Measurements from ENCODE around the gene USP17L15.
"Not testable (repeated sequence)": the region's sequence is repeated elsewhere in the genome, so short reads cannot be mapped to it uniquely, and the experiment has no call there.

Gene USP17L15, protein sequence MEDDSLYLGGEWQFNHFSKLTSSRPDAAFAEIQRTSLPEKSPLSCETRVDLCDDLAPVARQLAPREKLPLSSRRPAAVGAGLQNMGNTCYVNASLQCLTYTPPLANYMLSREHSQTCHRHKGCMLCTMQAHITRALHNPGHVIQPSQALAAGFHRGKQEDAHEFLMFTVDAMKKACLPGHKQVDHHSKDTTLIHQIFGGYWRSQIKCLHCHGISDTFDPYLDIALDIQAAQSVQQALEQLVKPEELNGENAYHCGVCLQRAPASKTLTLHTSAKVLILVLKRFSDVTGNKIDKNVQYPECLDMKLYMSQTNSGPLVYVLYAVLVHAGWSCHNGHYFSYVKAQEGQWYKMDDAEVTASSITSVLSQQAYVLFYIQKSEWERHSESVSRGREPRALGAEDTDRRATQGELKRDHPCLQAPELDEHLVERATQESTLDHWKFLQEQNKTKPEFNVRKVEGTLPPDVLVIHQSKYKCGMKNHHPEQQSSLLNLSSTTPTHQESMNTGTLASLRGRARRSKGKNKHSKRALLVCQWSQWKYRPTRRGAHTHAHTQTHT

DNA sequence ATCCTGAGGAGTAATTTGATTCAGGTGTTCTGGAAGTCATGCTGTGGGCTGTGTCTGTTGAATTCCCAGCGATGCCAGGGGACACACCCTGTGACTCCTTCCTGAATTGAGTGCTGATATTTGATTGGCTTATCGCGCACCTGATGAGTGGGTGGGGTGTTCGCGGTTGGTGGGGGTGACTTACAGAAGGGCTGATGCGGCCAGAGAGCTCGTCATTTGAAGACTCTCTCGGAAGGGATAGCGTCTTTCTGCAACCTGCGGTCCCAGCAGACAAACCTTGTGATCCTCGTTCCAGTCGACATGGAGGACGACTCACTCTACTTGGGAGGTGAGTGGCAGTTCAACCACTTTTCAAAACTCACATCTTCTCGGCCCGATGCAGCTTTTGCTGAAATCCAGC, at the start of gene USP17L15:
USP17L15 (plus strand) TSS at position 301 of the 400 bp plus-strand sequence; CDS start at position 301, 0 bp downstream.
- not testable (repeated sequence) for DNase-seq (ENCODE audit: low read depth)

DNA sequence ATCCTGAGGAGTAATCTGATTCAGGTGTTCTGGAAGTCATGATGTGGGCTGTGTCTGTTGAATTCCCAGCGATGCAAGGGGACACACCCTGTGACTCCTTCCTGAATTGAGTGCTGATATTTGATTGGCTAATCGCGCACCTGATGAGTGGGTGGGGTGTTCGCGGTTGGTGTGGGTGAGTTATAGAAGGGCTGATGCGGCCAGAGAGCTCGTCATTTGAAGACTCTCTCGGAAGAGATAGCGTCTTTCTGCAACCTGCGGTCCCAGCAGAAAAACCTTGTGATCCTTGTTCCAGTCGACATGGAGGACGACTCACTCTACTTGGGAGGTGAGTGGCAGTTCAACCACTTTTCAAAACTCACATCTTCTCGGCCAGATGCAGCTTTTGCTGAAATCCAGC, 23.8 kb upstream of the USP17L15 start, which contains the start of gene USP17L10:
USP17L10 (plus strand) TSS at position 301 of the 400 bp plus-strand sequence; CDS start at position 301, 0 bp downstream.
- DNase-seq (ENCODE audit: low read depth) = not testable (repeated sequence)

GRCh38 chr4:9214701-9215100, 19.5 kb upstream of the USP17L15 start:
- DNase-seq (ENCODE audit: low read depth) = not testable (repeated sequence)

- not testable (repeated sequence) for DNase-seq (ENCODE audit: low read depth)
Observed at GRCh38 chr4:9215105-9215504, 19.1 kb upstream of the USP17L15 start, which contains the start of gene USP17L11. Gene USP17L11, plus strand, starts transcription at chr4:9215405. Its CDS starts 0 bp downstream, at chr4:9215405.

DNA sequence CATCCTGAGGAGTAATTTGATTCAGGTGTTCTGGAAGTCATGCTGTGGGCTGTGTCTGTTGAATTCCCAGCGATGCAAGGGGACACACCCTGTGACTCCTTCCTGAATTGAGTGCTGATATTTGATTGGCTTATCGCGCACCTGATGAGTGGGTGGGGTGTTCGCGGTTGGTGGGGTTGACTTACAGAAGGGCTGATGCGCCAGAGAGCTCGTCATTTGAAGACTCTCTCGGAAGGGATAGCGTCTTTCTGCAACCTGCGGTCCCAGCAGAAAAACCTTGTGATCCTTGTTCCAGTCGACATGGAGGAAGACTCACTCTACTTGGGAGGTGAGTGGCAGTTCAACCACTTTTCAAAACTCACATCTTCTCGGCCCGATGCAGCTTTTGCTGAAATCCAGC, 14.3 kb upstream of the USP17L15 start, which contains the start of gene USP17L12:
USP17L12 (plus strand) TSS at position 301 of the 400 bp plus-strand sequence; CDS start at position 301, 0 bp downstream.
- DNase-seq (ENCODE audit: low read depth) = not testable (repeated sequence)

- DNase-seq (ENCODE audit: low read depth) = not testable (repeated sequence)
Observed at GRCh38 chr4:9224596-9224995, 9.6 kb upstream of the USP17L15 start, which contains the start of gene USP17L13. Gene USP17L13, plus strand, starts transcription at chr4:9224896. Its CDS starts 0 bp downstream, at chr4:9224896.

DNA sequence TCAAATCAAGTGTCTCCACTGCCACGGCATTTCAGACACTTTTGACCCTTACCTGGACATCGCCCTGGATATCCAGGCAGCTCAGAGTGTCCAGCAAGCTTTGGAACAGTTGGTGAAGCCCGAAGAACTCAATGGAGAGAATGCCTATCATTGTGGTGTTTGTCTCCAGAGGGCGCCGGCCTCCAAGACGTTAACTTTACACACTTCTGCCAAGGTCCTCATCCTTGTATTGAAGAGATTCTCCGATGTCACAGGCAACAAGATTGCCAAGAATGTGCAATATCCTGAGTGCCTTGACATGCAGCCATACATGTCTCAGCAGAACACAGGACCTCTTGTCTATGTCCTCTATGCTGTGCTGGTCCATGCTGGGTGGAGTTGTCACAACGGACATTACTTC, 3.9 kb upstream of the USP17L15 start:
- not testable (repeated sequence) for DNase-seq (ENCODE audit: low read depth)

GRCh38 chr4:9238461-9238860, 4.3 kb downstream of the USP17L15 start:
- not testable (repeated sequence) for DNase-seq (ENCODE audit: low read depth)

GRCh38 chr4:9243579-9243978, 9.4 kb downstream of the USP17L15 start, which contains the start of gene USP17L17:
Gene USP17L17, plus strand, starts transcription at chr4:9243879. Its CDS starts 0 bp downstream, at chr4:9243879.
- not testable (repeated sequence) for DNase-seq (ENCODE audit: low read depth)

- not testable (repeated sequence) for DNase-seq (ENCODE audit: low read depth)
Observed at GRCh38 chr4:9247953-9248680, 13.9 kb downstream of the USP17L15 start, which contains the start of gene USP17L18. Gene USP17L18, plus strand, starts transcription at chr4:9248630. Its CDS starts 0 bp downstream, at chr4:9248630.

DNA sequence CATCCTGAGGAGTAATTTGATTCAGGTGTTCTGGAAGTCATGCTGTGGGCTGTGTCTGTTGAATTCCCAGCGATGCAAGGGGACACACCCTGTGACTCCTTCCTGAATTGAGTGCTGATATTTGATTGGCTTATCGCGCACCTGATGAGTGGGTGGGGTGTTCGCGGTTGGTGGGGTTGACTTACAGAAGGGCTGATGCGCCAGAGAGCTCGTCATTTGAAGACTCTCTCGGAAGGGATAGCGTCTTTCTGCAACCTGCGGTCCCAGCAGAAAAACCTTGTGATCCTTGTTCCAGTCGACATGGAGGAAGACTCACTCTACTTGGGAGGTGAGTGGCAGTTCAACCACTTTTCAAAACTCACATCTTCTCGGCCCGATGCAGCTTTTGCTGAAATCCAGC, 18.9 kb downstream of the USP17L15 start, which contains the start of gene USP17L19:
USP17L19 (plus strand) TSS at position 301 of the 400 bp plus-strand sequence; CDS start at position 301, 0 bp downstream.
- not testable (repeated sequence) for DNase-seq (ENCODE audit: low read depth)

DNA sequence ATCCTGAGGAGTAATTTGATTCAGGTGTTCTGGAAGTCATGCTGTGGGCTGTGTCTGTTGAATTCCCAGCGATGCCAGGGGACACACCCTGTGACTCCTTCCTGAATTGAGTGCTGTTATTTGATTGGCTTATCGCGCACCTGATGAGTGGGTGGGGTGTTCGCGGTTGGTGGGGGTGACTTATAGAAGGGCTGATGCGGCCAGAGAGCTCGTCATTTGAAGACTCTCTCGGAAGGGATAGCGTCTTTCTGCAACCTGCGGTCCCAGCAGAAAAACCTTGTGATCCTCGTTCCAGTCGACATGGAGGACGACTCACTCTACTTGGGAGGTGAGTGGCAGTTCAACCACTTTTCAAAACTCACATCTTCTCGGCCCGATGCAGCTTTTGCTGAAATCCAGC, 23.6 kb downstream of the USP17L15 start, which contains the start of gene USP17L20:
USP17L20 (plus strand) TSS at position 301 of the 400 bp plus-strand sequence; CDS start at position 301, 0 bp downstream.
- not testable (repeated sequence) for DNase-seq (ENCODE audit: low read depth)

GRCh38 chr4:9262572-9262971, 28.4 kb downstream of the USP17L15 start, which contains the start of gene USP17L21:
Gene USP17L21, plus strand, starts transcription at chr4:9262872. Its CDS starts 0 bp downstream, at chr4:9262872.
- DNase-seq (ENCODE audit: low read depth) = not testable (repeated sequence)

- not testable (repeated sequence) for DNase-seq (ENCODE audit: low read depth)
Observed at GRCh38 chr4:9267319-9267718, 33.1 kb downstream of the USP17L15 start, which contains the start of gene USP17L22. Gene USP17L22, plus strand, starts transcription at chr4:9267619. Its CDS starts 0 bp downstream, at chr4:9267619.

DNA sequence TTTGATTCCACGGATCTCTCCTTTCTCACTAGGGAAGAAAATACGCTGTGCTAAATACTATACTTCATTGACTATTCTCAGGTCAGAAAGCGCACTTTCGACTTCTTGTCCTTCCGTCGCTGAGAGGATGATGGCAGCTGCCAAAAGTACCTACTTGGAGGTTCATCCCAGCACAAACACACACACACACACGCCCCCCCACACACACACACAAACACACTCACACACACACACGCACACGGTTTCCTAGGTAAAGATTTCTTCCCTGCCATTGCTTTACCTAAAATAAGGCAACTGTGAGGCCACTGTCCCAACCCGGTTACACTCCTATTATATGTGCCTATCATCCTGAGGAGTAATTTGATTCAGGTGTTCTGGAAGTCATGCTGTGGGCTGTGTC, 37.5 kb downstream of the USP17L15 start:
- not testable (repeated sequence) for DNase-seq (ENCODE audit: low read depth)
